ENCODE measurements around the gene KRT73. TPM values are rescaled to one million over a fixed set of nuclear protein-coding genes. Genes with fewer than 3 reads are reported as not detected.

The KRT73 gene
- total RNA-seq, 2 donors from 2014 or later, result not detected

DNA sequence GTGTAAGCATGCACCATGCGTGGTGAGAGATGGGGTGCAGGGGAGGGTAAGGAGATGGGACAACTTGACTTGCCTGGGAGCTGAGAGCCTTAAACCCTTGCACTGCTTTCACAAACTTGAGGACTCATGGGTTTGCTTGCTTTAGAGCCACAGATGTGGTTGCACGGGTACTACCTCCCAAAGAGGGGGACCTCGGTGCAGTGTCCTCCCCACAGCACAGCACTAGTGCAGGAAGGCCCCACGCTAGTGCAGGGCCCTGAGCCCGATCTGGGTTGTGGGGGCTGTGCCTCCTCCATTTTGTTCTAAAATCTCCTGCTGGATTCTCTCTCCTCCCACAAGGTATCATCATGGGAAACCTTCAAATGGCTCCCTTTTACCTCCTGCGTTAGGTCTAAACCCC lies 28.3 kb downstream of the KRT73 start:
- Histone ChIP-seq H3K27ac (ENCODE audit: low read depth, low read length) (no peak overlapping the region), H3K4me3 (ENCODE audit: low read length) (no peak overlapping the region), H3K27me3 (ENCODE audit: control insufficient read depth, insufficient read depth, low read length, poor library complexity, severe bottlenecking) (peaks cover 13% of the 10 kb centered on the region), H3K4me1 (ENCODE audit: control insufficient read depth, insufficient read depth, low read length) (no peaks in the 10 kb centered on the region), H3K36me3 (ENCODE audit: control insufficient read depth, insufficient read depth, low read length) (no peaks in the 10 kb centered on the region), H3K9me3 (ENCODE audit: control insufficient read depth, low read length) (peaks cover 6% of the 10 kb centered on the region), H3K9ac (ENCODE audit: extremely low read depth, low read length, poor library complexity, severe bottlenecking) (no peak overlapping the region)
- Mint-ChIP-seq H3K36me3 (ENCODE audit: low read depth) (no peaks in the 10 kb centered on the region), H3K27me3 (ENCODE audit: insufficient read depth) (peaks cover 37% of the 10 kb centered on the region), H3K9me3 (peaks cover 25% of the 10 kb centered on the region), H3K4me3 (no peak overlapping the region), H3K27ac (no peak overlapping the region), H3K4me1 (no peaks in the 10 kb centered on the region)
- DNase-seq, result no peak
- WGBS, 2 experiments (ENCODE audit: insufficient coverage in 1 of 2, insufficient read length in 1 of 2), result 88 to 91% methylated on average over 4 to 6 of the region's 6 CpGs
- TF ChIP-seq CTCF (conservative IDR thresholded peaks at IDR 0.05), result no peak

GRCh38 chr12:52587563-52587962 lies 30.8 kb downstream of the KRT73 start:
- no peak overlapping the region for H3K9ac ChIP-seq (ENCODE audit: extremely low read depth, low read length, poor library complexity, severe bottlenecking)
- no peak overlapping the region for H3K27ac Mint-ChIP-seq
- 89 to 90% methylated on average over 15 to 17 of the region's 17 CpGs for WGBS, 2 experiments (ENCODE audit: insufficient coverage in 1 of 2, insufficient read length in 1 of 2)
- peaks cover 33% of the 10 kb centered on the region for H3K27me3 Mint-ChIP-seq (ENCODE audit: insufficient read depth)
- peaks cover 22% of the 10 kb centered on the region for H3K9me3 Mint-ChIP-seq
- H3K36me3 ChIP-seq (ENCODE audit: control insufficient read depth, insufficient read depth, low read length), result no peaks in the 10 kb centered on the region
- H3K36me3 Mint-ChIP-seq (ENCODE audit: low read depth), result no peaks in the 10 kb centered on the region
- H3K9me3 ChIP-seq (ENCODE audit: control insufficient read depth, low read length), result peaks cover 6% of the 10 kb centered on the region
- DNase-seq, result peak; percentile 73
- H3K4me3 ChIP-seq (ENCODE audit: low read length), result no peak overlapping the region
- peak; percentile 51 for TF ChIP-seq CTCF (conservative IDR thresholded peaks at IDR 0.05)
- H3K27me3 ChIP-seq (ENCODE audit: control insufficient read depth, insufficient read depth, low read length, poor library complexity, severe bottlenecking), result no peaks in the 10 kb centered on the region
- no peak overlapping the region for H3K4me3 Mint-ChIP-seq
- H3K27ac ChIP-seq (ENCODE audit: low read depth, low read length), result no peak overlapping the region
- no peaks in the 10 kb centered on the region for H3K4me1 Mint-ChIP-seq
- no peaks in the 10 kb centered on the region for H3K4me1 ChIP-seq (ENCODE audit: control insufficient read depth, insufficient read depth, low read length)

- no peak for TF ChIP-seq CTCF (conservative IDR thresholded peaks at IDR 0.05)
- no peaks in the 10 kb centered on the region for H3K36me3 ChIP-seq (ENCODE audit: control insufficient read depth, insufficient read depth, low read length)
- peaks cover 5% of the 10 kb centered on the region for H3K9me3 ChIP-seq (ENCODE audit: control insufficient read depth, low read length)
- DNase-seq, result no peak
- no peak overlapping the region for H3K9ac ChIP-seq (ENCODE audit: extremely low read depth, low read length, poor library complexity, severe bottlenecking)
- Mint-ChIP-seq H3K4me3 (no peak overlapping the region), H3K36me3 (ENCODE audit: low read depth) (no peaks in the 10 kb centered on the region), H3K4me1 (no peaks in the 10 kb centered on the region), H3K27ac (no peak overlapping the region), H3K9me3 (peaks cover 9% of the 10 kb centered on the region), H3K27me3 (ENCODE audit: insufficient read depth) (peaks cover 28% of the 10 kb centered on the region)
- H3K27ac ChIP-seq (ENCODE audit: low read depth, low read length), result no peak overlapping the region
- H3K27me3 ChIP-seq (ENCODE audit: control insufficient read depth, insufficient read depth, low read length, poor library complexity, severe bottlenecking), result no peaks in the 10 kb centered on the region
- no peak overlapping the region for H3K4me3 ChIP-seq (ENCODE audit: low read length)
- H3K4me1 ChIP-seq (ENCODE audit: control insufficient read depth, insufficient read depth, low read length), result no peaks in the 10 kb centered on the region
- WGBS, 2 experiments (ENCODE audit: insufficient coverage in 1 of 2, insufficient read length in 1 of 2), result 83% methylated on average over 8 to 9 of the region's 9 CpGs
These were observed 32.4 kb downstream of the KRT73 start for GRCh38 chr12:52585946-52586345.

All from endodermal cell (in vitro differentiated cells).